HG03039 (cell line): ENCODE measurements around the gene IBA57.
"Not testable (repeated sequence)": the region's sequence is repeated elsewhere in the genome, so short reads cannot be mapped to it uniquely, and the experiment has no call there.

Experiments used
- ATAC-seq: cut with Tn5 transposase; IDR thresholded peaks from one replicate; pipeline ENCODE4 v1.9.1; 2021; ENCODE audit warnings: mild to moderate bottlenecking, moderate library complexity; ENCODE audit not compliant: unreplicated experiment

Gene IBA57

GRCh38 chr1:228184152-228184551, 18.5 kb downstream of the IBA57 start:
- ATAC-seq, result no peak

GRCh38 chr1:228185641-228185965, 20.0 kb downstream of the IBA57 start:
- ATAC-seq, result no peak

GRCh38 chr1:228188249-228188648, 22.6 kb downstream of the IBA57 start:
- ATAC-seq, result not testable (repeated sequence)

GRCh38 chr1:228190182-228190581, 24.6 kb downstream of the IBA57 start:
- no peak for ATAC-seq

- no peak for ATAC-seq
Observed at GRCh38 chr1:228190778-228191177, 25.2 kb downstream of the IBA57 start.

GRCh38 chr1:228194436-228194835, 28.8 kb downstream of the IBA57 start:
- no peak for ATAC-seq

- ATAC-seq, result no peak
Observed at GRCh38 chr1:228194921-228195812, 29.6 kb downstream of the IBA57 start.

- ATAC-seq, result no peak
Observed at GRCh38 chr1:228197555-228198147, 32.0 kb downstream of the IBA57 start.

GRCh38 chr1:228198977-228199590, 33.5 kb downstream of the IBA57 start:
- ATAC-seq, result no peak

GRCh38 chr1:228204958-228205357, 39.4 kb downstream of the IBA57 start:
- no peak for ATAC-seq

GRCh38 chr1:228205526-228206436, 40.2 kb downstream of the IBA57 start:
- no peak for ATAC-seq

GRCh38 chr1:228206582-228207351, 41.2 kb downstream of the IBA57 start:
- no peak for ATAC-seq

- ATAC-seq, result no peak
Observed at GRCh38 chr1:228207381-228207810, 41.8 kb downstream of the IBA57 start.

- no peak for ATAC-seq
Observed at GRCh38 chr1:228207851-228208821, 42.5 kb downstream of the IBA57 start, which contains the start of gene OBSCN. Gene OBSCN, plus strand, starts transcription at chr1:228208044. Its CDS starts 3,740 bp downstream, at chr1:228211784.

- no peak for ATAC-seq
Observed at GRCh38 chr1:228208831-228209551, 43.4 kb downstream of the IBA57 start.

GRCh38 chr1:228209657-228210056, 44.1 kb downstream of the IBA57 start:
- ATAC-seq, result no peak

GRCh38 chr1:228210076-228210651, 44.6 kb downstream of the IBA57 start:
- no peak for ATAC-seq
